ENCODE results near the gene KRTAP1-1.

DNA sequence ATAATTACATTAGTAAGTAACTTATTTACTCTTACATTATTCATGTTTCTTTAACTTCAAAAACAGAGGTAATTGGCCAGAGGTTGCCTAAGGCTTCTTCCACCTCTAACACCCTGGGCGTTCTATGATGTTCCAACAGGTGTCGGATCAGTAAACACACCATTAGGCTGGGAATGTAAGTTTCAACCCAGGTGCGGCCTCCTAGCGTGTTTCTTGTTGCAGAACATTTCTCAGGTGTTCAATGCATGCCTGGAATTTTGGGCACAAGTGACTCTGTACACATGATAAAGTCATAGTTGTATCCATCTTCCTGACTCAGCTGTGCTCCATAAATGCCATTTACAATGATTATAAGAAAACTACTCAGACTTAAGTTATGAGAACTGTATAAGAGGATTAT lies 12.8 kb upstream of the KRTAP1-1 start:
- no peak for TF ChIP-seq TAF1 (IDR thresholded peaks at IDR 0.05; ENCODE audit: low read depth)
- no peak for TF ChIP-seq POLR2AphosphoS5 (IDR thresholded peaks at IDR 0.05)
